ENCODE results near the gene NDUFB6. TPM values are rescaled to one million over a fixed set of nuclear protein-coding genes. Genes with fewer than 3 reads are reported as not detected.
"Not testable (repeated sequence)": the region's sequence is repeated elsewhere in the genome, so short reads cannot be mapped to it uniquely, and the experiment has no call there.

Gene NDUFB6
- total RNA-seq, 6 experiments from 2014 or later: 28.9 to 39.9 (median 36.2) TPM

DNA sequence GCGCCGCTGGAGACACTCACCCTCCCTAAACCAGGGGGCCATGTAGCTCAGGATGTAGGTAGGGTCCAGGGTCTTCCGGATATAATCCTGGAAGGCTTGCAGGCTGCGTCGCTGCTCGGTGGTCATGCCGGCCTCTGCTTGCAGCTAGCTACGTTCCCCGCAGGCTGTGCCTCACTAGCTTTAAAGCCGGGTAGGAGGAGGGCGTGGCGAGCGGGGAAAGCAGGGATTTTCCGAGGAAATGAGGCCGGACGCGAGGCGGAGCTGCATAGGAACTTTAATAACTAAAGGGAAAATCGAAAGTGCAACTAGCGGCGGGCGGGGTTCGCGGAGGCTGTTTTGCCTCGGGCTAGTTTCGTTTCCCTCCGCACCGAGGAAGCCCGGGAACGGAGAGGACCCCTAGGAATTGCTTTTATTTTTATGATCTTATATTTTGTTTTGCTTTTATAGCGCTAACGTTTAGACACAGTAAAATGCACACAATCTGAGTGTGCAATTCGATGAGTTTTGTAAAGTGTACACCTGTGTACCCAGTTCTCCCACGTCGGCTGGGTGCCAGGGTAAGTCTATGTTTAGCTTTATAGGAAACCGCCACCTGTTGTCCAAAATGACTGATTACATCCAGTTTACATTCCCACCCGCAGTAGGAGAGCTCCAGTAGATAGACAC, 46.8 kb downstream of the NDUFB6 start, which contains the start of gene RIGI:
RIGI (minus strand) TSS at position 156 of the 666 bp plus-strand sequence; CDS start at position 126, 30 bp downstream.
- Histone ChIP-seq H3K9me3 (no peaks in the 10 kb centered on the region), H3K36me3 (no peaks in the 10 kb centered on the region), H3K4me3 (peak within 1 kb of the TSS; percentile 65 to 74 (median 68)), H3K27me3 (no peaks in the 10 kb centered on the region), H3K27ac (peak within 1 kb of the TSS; percentile 84 to 91 (median 87)), H3K4me1 (peaks cover 0 to 24% (median 9%) of the 10 kb centered on the region in 4 donors)
- 0% methylated on average over 32 of the region's 37 CpGs for WGBS (ENCODE audit: insufficient coverage, low coverage, low lambda C conversion rate, missing lambda C conversion rate)
- TF ChIP-seq, protein P1, sequence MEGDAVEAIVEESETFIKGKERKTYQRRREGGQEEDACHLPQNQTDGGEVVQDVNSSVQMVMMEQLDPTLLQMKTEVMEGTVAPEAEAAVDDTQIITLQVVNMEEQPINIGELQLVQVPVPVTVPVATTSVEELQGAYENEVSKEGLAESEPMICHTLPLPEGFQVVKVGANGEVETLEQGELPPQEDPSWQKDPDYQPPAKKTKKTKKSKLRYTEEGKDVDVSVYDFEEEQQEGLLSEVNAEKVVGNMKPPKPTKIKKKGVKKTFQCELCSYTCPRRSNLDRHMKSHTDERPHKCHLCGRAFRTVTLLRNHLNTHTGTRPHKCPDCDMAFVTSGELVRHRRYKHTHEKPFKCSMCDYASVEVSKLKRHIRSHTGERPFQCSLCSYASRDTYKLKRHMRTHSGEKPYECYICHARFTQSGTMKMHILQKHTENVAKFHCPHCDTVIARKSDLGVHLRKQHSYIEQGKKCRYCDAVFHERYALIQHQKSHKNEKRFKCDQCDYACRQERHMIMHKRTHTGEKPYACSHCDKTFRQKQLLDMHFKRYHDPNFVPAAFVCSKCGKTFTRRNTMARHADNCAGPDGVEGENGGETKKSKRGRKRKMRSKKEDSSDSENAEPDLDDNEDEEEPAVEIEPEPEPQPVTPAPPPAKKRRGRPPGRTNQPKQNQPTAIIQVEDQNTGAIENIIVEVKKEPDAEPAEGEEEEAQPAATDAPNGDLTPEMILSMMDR (IDR thresholded peaks at IDR 0.05): peak; percentile 48 to 66 (median 58)
- TF ChIP-seq POLR2A (IDR thresholded peaks at IDR 0.05): peak; percentile 79
- DNase-seq: peak; percentile 96 to 97 (median 97)
- intact Hi-C loops (cut with DNase I): loop anchor here in 1 of 2 donors (5.0 to 10.0 kb wide), 2 partner anchors 91 to 149 kb away; no protein-coding TSS in a partner anchor
- ATAC-seq: peak; percentile 92 to 96 (median 94)

DNA sequence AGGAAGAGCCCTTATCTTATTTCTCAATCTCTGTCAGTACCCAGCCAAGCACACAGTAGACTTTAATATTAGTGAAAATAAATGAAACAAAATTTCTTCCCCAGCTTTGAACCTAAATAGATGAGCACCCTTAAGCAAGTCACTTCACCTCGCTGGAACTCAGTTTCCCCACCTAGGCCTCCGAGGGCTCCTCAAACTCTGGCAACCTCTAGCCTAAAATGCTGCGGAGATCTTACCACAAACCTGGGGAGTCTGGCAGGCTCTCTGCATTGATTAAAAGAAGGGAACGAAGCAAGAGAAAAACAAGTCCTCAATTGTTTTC, 47.3 kb downstream of the NDUFB6 start:
- H3K4me3 ChIP-seq: peak overlapping the region; percentile 65 to 74 (median 68)
- no peaks in the 10 kb centered on the region for H3K27me3 ChIP-seq
- DNase-seq (no peak), ATAC-seq (no peak)
- TF ChIP-seq, protein P1 (IDR thresholded peaks at IDR 0.05): no peak
- no peak for TF ChIP-seq POLR2A (IDR thresholded peaks at IDR 0.05)
- intact Hi-C loops (cut with DNase I): loop anchor here in 1 of 2 donors (5.0 to 10.0 kb wide), 2 partner anchors 91 to 148 kb away; no protein-coding TSS in a partner anchor
- H3K9me3 ChIP-seq: no peaks in the 10 kb centered on the region
- no peaks in the 10 kb centered on the region for H3K36me3 ChIP-seq
- WGBS (ENCODE audit: insufficient coverage, low coverage, low lambda C conversion rate, missing lambda C conversion rate): 0% methylated on average over 4 of the region's 4 CpGs
- peaks cover 0 to 24% (median 9%) of the 10 kb centered on the region in 4 donors for H3K4me1 ChIP-seq
- peak overlapping the region; percentile 84 to 91 (median 87) for H3K27ac ChIP-seq

DNA sequence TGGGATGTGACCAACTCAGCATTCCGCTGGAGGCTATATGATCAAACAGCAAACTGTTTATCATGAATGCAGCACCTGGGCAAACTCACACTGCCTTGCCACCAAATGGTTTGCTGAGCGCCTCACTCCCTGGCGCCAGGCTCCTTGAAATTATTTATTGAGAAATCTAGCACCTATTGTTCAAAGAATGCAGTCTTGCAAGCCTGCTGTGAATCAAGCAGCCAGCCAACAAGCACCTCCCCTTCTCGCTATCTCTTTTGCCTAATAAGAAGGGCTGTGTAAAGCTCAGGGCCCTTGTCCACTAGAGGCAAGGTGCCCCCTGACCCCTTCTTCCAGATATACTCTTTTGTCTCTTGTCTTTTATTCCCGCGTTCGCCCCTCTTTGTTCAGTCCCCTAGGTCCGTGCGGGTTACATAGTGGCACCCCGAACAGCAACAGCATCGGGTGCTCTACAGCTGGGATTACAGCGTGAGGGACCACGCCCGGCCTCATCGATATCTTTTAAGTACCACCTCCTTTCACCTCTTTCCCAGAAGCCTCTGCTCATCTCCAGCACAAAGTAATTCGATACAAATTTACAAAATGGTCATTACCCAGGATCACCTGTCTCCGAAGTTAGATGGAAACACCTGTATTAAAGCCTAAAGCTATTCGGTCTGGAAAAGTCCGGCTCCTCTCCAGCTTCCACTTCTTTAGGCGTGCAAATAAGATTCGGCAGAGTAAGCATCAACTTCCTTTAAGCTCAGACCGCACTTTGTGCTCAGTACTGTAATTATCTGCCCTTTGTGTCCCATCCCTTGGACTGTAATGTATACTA, 47.9 kb downstream of the NDUFB6 start:
- no peak for DNase-seq
- Histone ChIP-seq H3K27ac (peak overlapping the region; percentile 84 to 91 (median 87)), H3K4me1 (peaks cover 0 to 24% (median 9%) of the 10 kb centered on the region in 4 donors), H3K4me3 (peak overlapping the region; percentile 65 to 74 (median 68)), H3K27me3 (no peaks in the 10 kb centered on the region), H3K36me3 (no peaks in the 10 kb centered on the region), H3K9me3 (no peaks in the 10 kb centered on the region)
- TF ChIP-seq, protein P1 (IDR thresholded peaks at IDR 0.05): no peak
- TF ChIP-seq POLR2A (IDR thresholded peaks at IDR 0.05): no peak
- ATAC-seq: peak in 3 of 4 donors; percentile 9 to 13 (median 11)
- WGBS (ENCODE audit: insufficient coverage, low coverage, low lambda C conversion rate, missing lambda C conversion rate): 16% methylated on average over 19 of the region's 22 CpGs
- intact Hi-C loops (cut with DNase I): loop anchor here in 1 of 2 donors (5.0 to 10.0 kb wide), 2 partner anchors 90 to 148 kb away; no protein-coding TSS in a partner anchor

DNA sequence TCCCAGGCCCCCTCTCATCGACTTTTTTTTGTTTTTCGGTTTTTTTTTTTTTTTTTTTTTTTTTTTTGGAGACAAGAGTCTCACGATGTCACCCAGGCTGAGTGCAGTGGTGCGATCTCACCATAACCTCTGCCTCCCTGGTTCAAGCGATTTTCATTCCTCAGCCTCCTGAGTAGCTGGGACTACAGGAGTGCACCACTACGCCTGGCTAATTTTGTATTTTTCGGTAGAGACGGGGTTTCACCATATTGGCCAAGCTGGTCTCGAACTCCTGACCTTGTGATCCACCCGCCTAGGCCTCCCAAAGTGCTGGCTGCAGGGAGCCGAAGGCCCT, 48.4 kb downstream of the NDUFB6 start:
- Histone ChIP-seq H3K27ac (peak overlapping the region in 1 of 3 donors; percentile 91), H3K4me1 (peaks cover 0 to 24% (median 9%) of the 10 kb centered on the region in 4 donors), H3K4me3 (peak overlapping the region in 1 of 3 donors; percentile 74)
- intact Hi-C loops (cut with DNase I): loop anchor here in 1 of 2 donors (10.0 kb wide), 1 partner anchor 90 kb away; no protein-coding TSS in a partner anchor
- WGBS (ENCODE audit: insufficient coverage, low coverage, low lambda C conversion rate, missing lambda C conversion rate): 88% methylated on average over 4 of the region's 11 CpGs
- H3K27me3 ChIP-seq, DNase-seq, ATAC-seq, H3K36me3 ChIP-seq, H3K9me3 ChIP-seq: not testable (repeated sequence)
